ENCODE results near the gene SELE.

SELE gene

DNA sequence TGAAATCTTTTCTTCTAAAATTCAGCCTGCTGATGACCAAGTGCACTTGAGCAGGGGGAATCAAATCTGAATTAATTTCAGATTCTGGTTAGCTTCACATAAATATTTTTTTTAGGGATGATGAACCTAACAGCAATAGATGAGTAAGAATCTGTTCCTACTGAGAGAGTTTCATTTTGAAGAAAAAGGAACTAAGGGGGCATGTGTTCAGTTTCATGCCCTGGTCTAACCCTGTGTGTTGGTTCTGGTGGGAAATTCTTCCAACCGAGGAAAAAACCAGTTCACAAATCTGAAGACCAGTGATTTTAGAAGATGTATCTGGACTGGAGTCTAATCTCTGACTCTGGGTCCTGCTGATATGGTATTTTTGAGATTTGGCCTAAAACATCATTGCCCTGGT, 36.1 kb downstream of the SELE start:
- Histone ChIP-seq H3K27me3 (ENCODE audit: insufficient read depth, poor library complexity, severe bottlenecking) (no peaks in the 10 kb centered on the region), H3K27ac (replicated peaks) (peak overlapping the region; percentile 75), H3K4me3 (replicated peaks; ENCODE audit: insufficient read depth, low read length) (no peak overlapping the region)
- peak; percentile 4 to 18 for DNase-seq (ENCODE audit: low read depth in 1 of 2, low spot score in 1 of 2)
- TF ChIP-seq GABPA (IDR thresholded peaks at IDR 0.05; ENCODE audit: low read depth) (no peak), SPI1 (IDR thresholded peaks at IDR 0.05; ENCODE audit: borderline replicate concordance, low read depth) (no peak), POLR2AphosphoS5 (IDR thresholded peaks at IDR 0.05; ENCODE audit: low read depth) (no peak)
- TF ChIP-seq, protein P1, sequence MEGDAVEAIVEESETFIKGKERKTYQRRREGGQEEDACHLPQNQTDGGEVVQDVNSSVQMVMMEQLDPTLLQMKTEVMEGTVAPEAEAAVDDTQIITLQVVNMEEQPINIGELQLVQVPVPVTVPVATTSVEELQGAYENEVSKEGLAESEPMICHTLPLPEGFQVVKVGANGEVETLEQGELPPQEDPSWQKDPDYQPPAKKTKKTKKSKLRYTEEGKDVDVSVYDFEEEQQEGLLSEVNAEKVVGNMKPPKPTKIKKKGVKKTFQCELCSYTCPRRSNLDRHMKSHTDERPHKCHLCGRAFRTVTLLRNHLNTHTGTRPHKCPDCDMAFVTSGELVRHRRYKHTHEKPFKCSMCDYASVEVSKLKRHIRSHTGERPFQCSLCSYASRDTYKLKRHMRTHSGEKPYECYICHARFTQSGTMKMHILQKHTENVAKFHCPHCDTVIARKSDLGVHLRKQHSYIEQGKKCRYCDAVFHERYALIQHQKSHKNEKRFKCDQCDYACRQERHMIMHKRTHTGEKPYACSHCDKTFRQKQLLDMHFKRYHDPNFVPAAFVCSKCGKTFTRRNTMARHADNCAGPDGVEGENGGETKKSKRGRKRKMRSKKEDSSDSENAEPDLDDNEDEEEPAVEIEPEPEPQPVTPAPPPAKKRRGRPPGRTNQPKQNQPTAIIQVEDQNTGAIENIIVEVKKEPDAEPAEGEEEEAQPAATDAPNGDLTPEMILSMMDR (IDR thresholded peaks at IDR 0.05; ENCODE audit: insufficient read depth, low read length), result no peak
- TF ChIP-seq, protein P2, sequence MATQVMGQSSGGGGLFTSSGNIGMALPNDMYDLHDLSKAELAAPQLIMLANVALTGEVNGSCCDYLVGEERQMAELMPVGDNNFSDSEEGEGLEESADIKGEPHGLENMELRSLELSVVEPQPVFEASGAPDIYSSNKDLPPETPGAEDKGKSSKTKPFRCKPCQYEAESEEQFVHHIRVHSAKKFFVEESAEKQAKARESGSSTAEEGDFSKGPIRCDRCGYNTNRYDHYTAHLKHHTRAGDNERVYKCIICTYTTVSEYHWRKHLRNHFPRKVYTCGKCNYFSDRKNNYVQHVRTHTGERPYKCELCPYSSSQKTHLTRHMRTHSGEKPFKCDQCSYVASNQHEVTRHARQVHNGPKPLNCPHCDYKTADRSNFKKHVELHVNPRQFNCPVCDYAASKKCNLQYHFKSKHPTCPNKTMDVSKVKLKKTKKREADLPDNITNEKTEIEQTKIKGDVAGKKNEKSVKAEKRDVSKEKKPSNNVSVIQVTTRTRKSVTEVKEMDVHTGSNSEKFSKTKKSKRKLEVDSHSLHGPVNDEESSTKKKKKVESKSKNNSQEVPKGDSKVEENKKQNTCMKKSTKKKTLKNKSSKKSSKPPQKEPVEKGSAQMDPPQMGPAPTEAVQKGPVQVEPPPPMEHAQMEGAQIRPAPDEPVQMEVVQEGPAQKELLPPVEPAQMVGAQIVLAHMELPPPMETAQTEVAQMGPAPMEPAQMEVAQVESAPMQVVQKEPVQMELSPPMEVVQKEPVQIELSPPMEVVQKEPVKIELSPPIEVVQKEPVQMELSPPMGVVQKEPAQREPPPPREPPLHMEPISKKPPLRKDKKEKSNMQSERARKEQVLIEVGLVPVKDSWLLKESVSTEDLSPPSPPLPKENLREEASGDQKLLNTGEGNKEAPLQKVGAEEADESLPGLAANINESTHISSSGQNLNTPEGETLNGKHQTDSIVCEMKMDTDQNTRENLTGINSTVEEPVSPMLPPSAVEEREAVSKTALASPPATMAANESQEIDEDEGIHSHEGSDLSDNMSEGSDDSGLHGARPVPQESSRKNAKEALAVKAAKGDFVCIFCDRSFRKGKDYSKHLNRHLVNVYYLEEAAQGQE (IDR thresholded peaks at IDR 0.05; ENCODE audit: insufficient replicate concordance, low read depth), result no peak

DNA sequence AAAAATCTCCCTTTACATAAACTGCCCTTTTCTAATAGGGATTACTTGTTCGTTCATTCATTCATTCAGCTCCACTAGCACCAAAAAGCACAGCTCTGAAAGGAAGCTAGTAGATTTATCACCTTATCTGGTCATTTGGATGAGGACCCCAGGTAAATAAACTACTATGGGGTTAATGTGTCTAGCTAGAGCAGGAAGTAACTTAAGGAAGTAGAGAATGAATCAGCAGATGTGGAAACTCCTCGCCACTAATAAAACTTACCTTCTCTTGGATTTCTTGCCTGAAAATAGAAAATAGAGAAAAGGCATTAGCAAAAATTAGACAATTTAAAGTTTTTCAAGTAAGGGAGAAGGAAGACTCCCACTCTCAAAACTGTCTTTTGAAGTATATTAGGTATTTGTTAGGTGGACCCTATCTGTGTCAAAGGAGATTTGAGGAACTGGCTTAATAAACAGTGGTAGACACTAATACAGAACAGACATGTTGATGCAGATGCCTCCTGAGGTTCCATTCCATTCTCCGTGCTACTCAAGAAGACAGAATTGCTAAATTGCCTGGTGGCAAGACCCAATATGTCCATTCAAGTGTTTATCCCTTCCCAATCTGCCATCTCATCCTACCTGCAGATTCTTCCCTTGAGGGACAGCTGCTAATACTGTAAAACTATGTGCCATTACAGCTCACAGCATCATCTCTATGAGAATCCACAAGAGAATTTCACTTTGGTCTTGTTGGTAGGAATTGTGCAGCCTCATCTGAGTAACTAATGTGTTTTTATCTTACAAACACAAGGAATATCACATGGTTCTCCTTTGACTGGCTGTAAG, 37.4 kb downstream of the SELE start:
- peak; percentile 26 to 38 for DNase-seq (ENCODE audit: low read depth in 1 of 2, low spot score in 1 of 2)
- Histone ChIP-seq H3K27ac (replicated peaks) (peak overlapping the region; percentile 75), H3K4me3 (replicated peaks; ENCODE audit: insufficient read depth, low read length) (no peak overlapping the region), H3K27me3 (ENCODE audit: insufficient read depth, poor library complexity, severe bottlenecking) (no peaks in the 10 kb centered on the region)
- peak; percentile 78 for TF ChIP-seq SPI1 (IDR thresholded peaks at IDR 0.05; ENCODE audit: borderline replicate concordance, low read depth)
- TF ChIP-seq, protein P1 (IDR thresholded peaks at IDR 0.05; ENCODE audit: insufficient read depth, low read length), result no peak

DNA sequence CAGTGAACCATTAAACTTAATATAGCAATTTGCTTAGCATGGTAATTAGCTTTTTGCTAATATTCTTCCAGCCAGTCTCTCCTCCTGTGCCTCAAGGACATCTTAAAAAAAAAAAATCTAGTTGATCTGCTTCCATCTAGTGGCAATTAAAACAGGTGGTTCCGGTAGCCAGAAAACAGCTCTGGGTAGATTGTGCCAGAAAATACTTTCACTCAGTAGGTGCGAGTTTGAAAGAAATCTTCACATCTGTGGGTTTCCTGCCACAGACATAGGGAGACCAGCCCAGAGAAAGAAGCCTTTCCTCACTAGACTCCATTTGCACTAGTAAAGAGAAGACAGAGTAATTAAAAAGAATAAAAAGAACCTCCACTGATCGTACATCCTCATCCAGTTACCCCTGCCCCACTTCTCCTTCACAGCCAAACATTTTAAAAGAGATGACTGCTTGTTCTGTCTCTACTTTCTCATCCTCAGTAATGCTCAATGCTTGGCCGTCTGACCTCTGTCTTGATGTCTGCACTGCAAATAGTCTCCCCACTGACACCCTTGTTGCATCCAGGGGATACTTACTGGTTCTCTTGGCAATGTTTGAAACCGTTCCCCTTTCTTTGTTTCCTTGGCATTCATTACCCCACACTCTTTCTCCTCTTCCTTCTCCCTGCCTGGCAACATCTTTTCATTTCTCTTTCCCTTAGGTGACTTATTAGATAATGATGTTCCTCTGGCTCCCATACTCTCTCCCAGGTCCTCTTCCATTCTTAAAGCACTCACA, 39.4 kb downstream of the SELE start:
- TF ChIP-seq POLR2AphosphoS5 (IDR thresholded peaks at IDR 0.05; ENCODE audit: low read depth), result no peak
- TF ChIP-seq GABPA (IDR thresholded peaks at IDR 0.05; ENCODE audit: low read depth), result no peak
- TF ChIP-seq, protein P2 (IDR thresholded peaks at IDR 0.05; ENCODE audit: insufficient replicate concordance, low read depth), result no peak
- TF ChIP-seq SPI1 (IDR thresholded peaks at IDR 0.05; ENCODE audit: borderline replicate concordance, low read depth), result no peak
- TF ChIP-seq, protein P1 (IDR thresholded peaks at IDR 0.05; ENCODE audit: insufficient read depth, low read length), result no peak
- no peak for DNase-seq (ENCODE audit: low read depth in 1 of 2, low spot score in 1 of 2)
- Histone ChIP-seq H3K27ac (replicated peaks) (peak overlapping the region; percentile 4; the same call in 1 of the 2 replicates), H3K27me3 (ENCODE audit: insufficient read depth, poor library complexity, severe bottlenecking) (no peaks in the 10 kb centered on the region), H3K4me3 (replicated peaks; ENCODE audit: insufficient read depth, low read length) (no peak overlapping the region)
